T-cell (primary cell): ENCODE measurements around the gene KRT79. TPM values are rescaled to one million over a fixed set of nuclear protein-coding genes. Genes with fewer than 3 reads are reported as not detected.
"Not testable (repeated sequence)": the region's sequence is repeated elsewhere in the genome, so short reads cannot be mapped to it uniquely, and the experiment has no call there.

Experiments
- ATAC-seq, 4 experiments: fragments of 200-7000 bp in 3 of 4; fragments of 150-1000 bp in 1 of 4; cut with Tn5 transposase; replicated peaks in 1 of 4; 1 replicate in 3 of 4; 2 replicates in 1 of 4; pipeline ENCODE4 v1.10.0; 2021; ENCODE audit warnings: moderate library complexity in 3 of 4, mild to moderate bottlenecking in 2 of 4, moderate number of reproducible peaks in 1 of 4
- CTCF ChIA-PET, 2 donors: fragments of 300-600 bp; sonication (Branson Sonifier 250); formaldehyde crosslinking; loops; one replicate each; lab custom pipeline; 2022; ENCODE audit warnings: antibody characterized with exemption in 2 of 2; lab: Charles Lee
- POLR2A ChIA-PET, 2 donors: fragments of 300-600 bp; sonication (Branson Sonifier 250); formaldehyde crosslinking; loops; one replicate each; lab custom pipeline; 2022; ENCODE audit warnings: antibody characterized with exemption in 2 of 2; lab: Charles Lee
- DNase-seq, 35 experiments: peaks; one replicate each; pipeline versions ENCODE4 v3.0.0 to v3.0.0-alpha.2; 2013 to 2023
- H3K27ac ChIP-seq: one replicate; pipeline ENCODE4 v1.5.1; 2013; ENCODE audit warnings: low read length
- H3K27me3 ChIP-seq, 2 experiments: replicated peaks in 1 of 2; 1 replicate in 1 of 2; 2 replicates in 1 of 2; pipeline versions ENCODE4 v1.6.1 to v1.7.0; 2013; ENCODE audit warnings: low read length in 1 of 2, mixed read lengths in 1 of 2; ENCODE audit not compliant: control insufficient read depth in 2 of 2, insufficient read depth in 2 of 2; ENCODE audit errors: extremely low read depth in 1 of 2
- H3K36me3 ChIP-seq, 2 donors: 1 replicate in 1 of 2; 2 replicates in 1 of 2; pipeline versions ENCODE4 v1.6.1 to v1.7.0; 2013; ENCODE audit warnings: low read length in 1 of 2; ENCODE audit not compliant: control insufficient read depth in 2 of 2, insufficient read depth in 1 of 2; ENCODE audit errors: extremely low read depth in 1 of 2
- H3K4me1 ChIP-seq, 2 experiments: 1 replicate in 1 of 2; 2 replicates in 1 of 2; pipeline versions ENCODE4 v1.6.1 to v1.7.0; 2013; ENCODE audit warnings: low read length in 2 of 2, mixed read lengths in 1 of 2; ENCODE audit not compliant: insufficient read depth in 2 of 2, control insufficient read depth in 1 of 2; ENCODE audit errors: extremely low read depth in 1 of 2
- H3K4me3 ChIP-seq, 2 donors: 1 replicate in 1 of 2; 2 replicates in 1 of 2; pipeline versions ENCODE4 v1.5.1 to v1.7.0; 2013; ENCODE audit warnings: mild to moderate bottlenecking in 2 of 2, low read length in 1 of 2, moderate library complexity in 1 of 2; ENCODE audit not compliant: control insufficient read depth in 1 of 2; ENCODE audit errors: extremely low read depth in 1 of 2
- H3K9me3 ChIP-seq: 2 replicates; pipeline ENCODE4 v1.7.0; 2013
- H3K27ac Mint-ChIP-seq, 2 donors: one replicate each; pipeline ENCODE4 v1.8.0; 2020 to 2021; ENCODE audit warnings: mild to moderate bottlenecking in 2 of 2, mixed read lengths in 2 of 2
- H3K27me3 Mint-ChIP-seq, 2 donors: one replicate each; pipeline ENCODE4 v1.8.0; 2021 to 2022; ENCODE audit warnings: mixed read lengths in 2 of 2
- H3K36me3 Mint-ChIP-seq: one replicate; pipeline ENCODE4 v1.8.0; 2021; ENCODE audit warnings: mixed read lengths
- H3K4me1 Mint-ChIP-seq, 3 donors: one replicate each; pipeline ENCODE4 v1.8.0; 2020 to 2022; ENCODE audit warnings: mixed read lengths in 3 of 3, mild to moderate bottlenecking in 1 of 3
- H3K4me3 Mint-ChIP-seq, 3 donors: one replicate each; pipeline ENCODE4 v1.8.0; 2020 to 2022; ENCODE audit warnings: mild to moderate bottlenecking in 3 of 3, mixed read lengths in 3 of 3, moderate library complexity in 3 of 3
- H3K9me3 Mint-ChIP-seq, 3 donors: one replicate each; pipeline ENCODE4 v1.8.0; 2020 to 2022; ENCODE audit warnings: mixed read lengths in 3 of 3
- WGBS: methylation state at CpG from one replicate; pipeline ENCODE4 v1.1.5; 2013; ENCODE audit warnings: missing lambda C conversion rate; ENCODE audit not compliant: insufficient coverage; 5-methylcytosine and 5-hydroxymethylcytosine counted together
- total RNA-seq, 35 experiments: library from RNA in 6 of 35; stranded (reverse) in 6 of 35; fragments of 120-200 nt in 1 of 35; gene quantifications; one replicate each; pipeline versions ENCODE4 v1.2.1 to v1.2.4 and lab custom pipeline; 2013 to 2026

Gene KRT79
- total RNA-seq, 5 donors from 2014 or later (not counting 1 experiment from before 2014, with no cell fraction given) = 0.28 TPM; not detected in 4

GRCh38 chr12:52862023-52862422 is 27.9 kb upstream of the KRT79 start:
- Mint-ChIP-seq H3K27ac (no peak overlapping the region), H3K27me3 (no peaks in the 10 kb centered on the region)

GRCh38 chr12:52861511-52861910 is 27.4 kb upstream of the KRT79 start:
- CTCF ChIA-PET = interaction anchor here in 1 of 2 donors (1.0 kb wide), 1 partner anchor 9 kb away, joined by 5 read pairs; no protein-coding TSS in a partner anchor

More at GRCh38 chr12:52862023-52862422, 27.9 kb upstream of the KRT79 start:
- Histone ChIP-seq H3K4me3 (no peak overlapping the region), H3K4me1 (peaks cover 0 to 2% of the 10 kb centered on the region in 2 experiments), H3K27ac (no peak overlapping the region), H3K36me3 (no peaks in the 10 kb centered on the region), H3K27me3 (peaks cover 0 to 7% of the 10 kb centered on the region in 2 experiments), H3K9me3 (no peaks in the 10 kb centered on the region)
- no peak overlapping the region for H3K4me3 Mint-ChIP-seq
- no peak for ATAC-seq
- ChIA-PET POLR2A (interaction anchor here in 1 of 2 donors (0.6 kb wide), 1 partner anchor 904 kb away, joined by 3 read pairs; no protein-coding TSS in a partner anchor), CTCF (interaction anchor here in 1 of 2 donors (1.0 kb wide), 1 partner anchor 8 kb away, joined by 5 read pairs; no protein-coding TSS in a partner anchor)
- peaks cover 2 to 4% (median 3%) of the 10 kb centered on the region in 3 donors for H3K4me1 Mint-ChIP-seq
- no peaks in the 10 kb centered on the region for H3K36me3 Mint-ChIP-seq
- 91% methylated on average over 1 of the region's 2 CpGs for WGBS
- DNase-seq = no peak
- no peaks in the 10 kb centered on the region for H3K9me3 Mint-ChIP-seq

GRCh38 chr12:52860102-52860823 is 26.2 kb upstream of the KRT79 start:
- H3K36me3 Mint-ChIP-seq = no peaks in the 10 kb centered on the region
- H3K27ac Mint-ChIP-seq = no peak overlapping the region
- WGBS = no CpG with 5 or more reads among the region's 6 CpGs
- H3K27ac ChIP-seq = no peak overlapping the region
- no peak for ATAC-seq
- no peak for DNase-seq
- no peak overlapping the region for H3K4me3 ChIP-seq
- ChIA-PET CTCF (interaction anchor here in 1 of 2 donors (0.6 kb wide), 1 partner anchor 1870 kb away, joined by 3 read pairs; no protein-coding TSS in a partner anchor), POLR2A (no interaction called here)
- no peaks in the 10 kb centered on the region for H3K9me3 ChIP-seq
- no peaks in the 10 kb centered on the region for H3K36me3 ChIP-seq
- no peaks in the 10 kb centered on the region for H3K27me3 Mint-ChIP-seq
- H3K4me1 ChIP-seq = no peaks in the 10 kb centered on the region
- peaks cover 0 to 3% (median 0%) of the 10 kb centered on the region in 3 donors for H3K4me1 Mint-ChIP-seq
- H3K4me3 Mint-ChIP-seq = no peak overlapping the region
- no peaks in the 10 kb centered on the region for H3K9me3 Mint-ChIP-seq
- peaks cover 0 to 7% of the 10 kb centered on the region in 2 experiments for H3K27me3 ChIP-seq

More at GRCh38 chr12:52861511-52861910, 27.4 kb upstream of the KRT79 start:
- Mint-ChIP-seq H3K36me3 (no peaks in the 10 kb centered on the region), H3K27me3 (no peaks in the 10 kb centered on the region), H3K27ac (no peak overlapping the region), H3K9me3 (no peaks in the 10 kb centered on the region), H3K4me3 (no peak overlapping the region), H3K4me1 (peaks cover 0 to 3% (median 0%) of the 10 kb centered on the region in 3 donors)
- POLR2A ChIA-PET = interaction anchor here in 1 of 2 donors (0.6 kb wide), 1 partner anchor 904 kb away, joined by 3 read pairs; no protein-coding TSS in a partner anchor
- H3K9me3 ChIP-seq = no peaks in the 10 kb centered on the region
- no peak for DNase-seq
- H3K36me3 ChIP-seq = no peaks in the 10 kb centered on the region
- WGBS = 72% methylated on average over 3 of the region's 7 CpGs
- H3K27ac ChIP-seq = no peak overlapping the region
- H3K27me3 ChIP-seq = peaks cover 0 to 7% of the 10 kb centered on the region in 2 experiments
- no peaks in the 10 kb centered on the region for H3K4me1 ChIP-seq
- H3K4me3 ChIP-seq = no peak overlapping the region
- no peak for ATAC-seq

- H3K27me3 Mint-ChIP-seq = peaks cover 0 to 9% of the 10 kb centered on the region in 2 donors
Observed at GRCh38 chr12:52857500-52857899, 23.4 kb upstream of the KRT79 start.

GRCh38 chr12:52856787-52857186 is 22.7 kb upstream of the KRT79 start:
- H3K4me3 ChIP-seq = no peak overlapping the region
- Mint-ChIP-seq H3K36me3 (no peaks in the 10 kb centered on the region), H3K4me3 (no peak overlapping the region), H3K27me3 (peaks cover 4 to 14% of the 10 kb centered on the region in 2 donors), H3K27ac (no peak overlapping the region), H3K4me1 (peaks cover 0 to 3% (median 0%) of the 10 kb centered on the region in 3 donors), H3K9me3 (no peaks in the 10 kb centered on the region)
- 77% methylated on average over 2 of the region's 3 CpGs for WGBS
- H3K27me3 ChIP-seq = peaks cover 0 to 9% of the 10 kb centered on the region in 2 experiments
- no peaks in the 10 kb centered on the region for H3K4me1 ChIP-seq
- DNase-seq (no peak), ATAC-seq (no peak)
- no peaks in the 10 kb centered on the region for H3K36me3 ChIP-seq
- H3K9me3 ChIP-seq = no peaks in the 10 kb centered on the region
- POLR2A ChIA-PET = no interaction called here
- CTCF ChIA-PET = no interaction called here
- no peak overlapping the region for H3K27ac ChIP-seq

More at GRCh38 chr12:52857500-52857899, 23.4 kb upstream of the KRT79 start:
- CTCF ChIA-PET = no interaction called here
- no peak overlapping the region for H3K27ac ChIP-seq
- Mint-ChIP-seq H3K27ac (no peak overlapping the region), H3K4me3 (no peak overlapping the region), H3K36me3 (no peaks in the 10 kb centered on the region), H3K4me1 (peaks cover 0 to 3% (median 0%) of the 10 kb centered on the region in 3 donors), H3K9me3 (no peaks in the 10 kb centered on the region)
- H3K9me3 ChIP-seq = no peaks in the 10 kb centered on the region
- ATAC-seq = no peak
- DNase-seq = no peak
- no peaks in the 10 kb centered on the region for H3K4me1 ChIP-seq
- 100% methylated on average over 1 of the region's 3 CpGs for WGBS
- POLR2A ChIA-PET = no interaction called here
- no peak overlapping the region for H3K4me3 ChIP-seq
- no peaks in the 10 kb centered on the region for H3K36me3 ChIP-seq
- H3K27me3 ChIP-seq = peaks cover 0 to 7% of the 10 kb centered on the region in 2 experiments

GRCh38 chr12:52856077-52856476 is 22.0 kb upstream of the KRT79 start:
- POLR2A ChIA-PET, H3K36me3 ChIP-seq, H3K27ac Mint-ChIP-seq, H3K4me1 Mint-ChIP-seq, H3K4me1 ChIP-seq, H3K4me3 ChIP-seq, CTCF ChIA-PET, H3K9me3 Mint-ChIP-seq, H3K4me3 Mint-ChIP-seq, ATAC-seq, H3K36me3 Mint-ChIP-seq, DNase-seq, H3K9me3 ChIP-seq, H3K27ac ChIP-seq: not testable (repeated sequence)
- no CpG with 5 or more reads among the region's 2 CpGs for WGBS
- H3K27me3 Mint-ChIP-seq = peaks cover 4 to 14% of the 10 kb centered on the region in 2 donors
- H3K27me3 ChIP-seq = peaks cover 0 to 11% of the 10 kb centered on the region in 2 experiments
